Neutrophil (primary cell): ENCODE data around the gene ADRM1.
A peak's percentile ranks its signal among the peaks of the same experiment; 100 is the strongest.

Experiments used
- H3K27ac ChIP-seq: fragments of 200-600 bp; sonication (generic); 2 replicates; pipeline ENCODE4 v1.5.1; 2016; ENCODE audit warnings: mild to moderate bottlenecking, moderate library complexity
- H3K27me3 ChIP-seq: fragments of 200-600 bp; sonication (generic); 2 replicates; pipeline ENCODE4 v1.6.0; 2016; ENCODE audit warnings: mild to moderate bottlenecking
- H3K36me3 ChIP-seq: fragments of 200-600 bp; sonication (generic); 2 replicates; pipeline ENCODE4 v1.5.1; 2017
- H3K4me1 ChIP-seq, 2 experiments: fragments of 200-600 bp in 1 of 2; sonication (generic) in 1 of 2; 1 replicate in 1 of 2; 2 replicates in 1 of 2; pipeline versions ENCODE4 v1.5.1 to v1.6.1; 2013 to 2016; ENCODE audit warnings: low read depth in 1 of 2, low read length in 1 of 2, mild to moderate bottlenecking in 1 of 2, moderate library complexity in 1 of 2; ENCODE audit not compliant: control insufficient read depth in 1 of 2, insufficient read depth in 1 of 2
- H3K4me3 ChIP-seq, 2 experiments: fragments of 200-600 bp in 1 of 2; sonication (generic) in 1 of 2; 1 replicate in 1 of 2; 2 replicates in 1 of 2; pipeline ENCODE4 v1.5.1; 2013 to 2016; ENCODE audit warnings: low read depth in 1 of 2, low read length in 1 of 2, mild to moderate bottlenecking in 1 of 2, moderate library complexity in 1 of 2
- H3K9me3 ChIP-seq: fragments of 200-600 bp; sonication (generic); 2 replicates; pipeline ENCODE4 v1.5.1; 2016
- CTCF ChIP-seq: fragments of 200-600 bp; sonication (generic); IDR thresholded peaks from 2 replicates; pipeline ENCODE4 v1.5.1; 2016; ENCODE audit warnings: antibody characterized with exemption

Gene ADRM1

GRCh38 chr20:62285151-62285550 lies 17.6 kb upstream of the ADRM1 start:
- peaks cover 100% of the 10 kb centered on the region for H3K36me3 ChIP-seq
- no peaks in the 10 kb centered on the region for H3K27me3 ChIP-seq
- TF ChIP-seq CTCF = no peak
- H3K9me3 ChIP-seq = no peaks in the 10 kb centered on the region
- H3K27ac ChIP-seq = peak overlapping the region; percentile 8
- no peaks in the 10 kb centered on the region for H3K4me1 ChIP-seq
- no peak overlapping the region for H3K4me3 ChIP-seq

- Histone ChIP-seq H3K36me3 (peaks cover 100% of the 10 kb centered on the region), H3K27me3 (no peaks in the 10 kb centered on the region)
- no peak for TF ChIP-seq CTCF
Observed at GRCh38 chr20:62285722-62286121, 17.1 kb upstream of the ADRM1 start.

GRCh38 chr20:62286493-62287064 lies 16.2 kb upstream of the ADRM1 start:
- no peaks in the 10 kb centered on the region for H3K27me3 ChIP-seq
- H3K4me3 ChIP-seq = no peak overlapping the region
- peaks cover 100% of the 10 kb centered on the region for H3K36me3 ChIP-seq
- no peaks in the 10 kb centered on the region for H3K4me1 ChIP-seq
- no peaks in the 10 kb centered on the region for H3K9me3 ChIP-seq
- no peak for TF ChIP-seq CTCF
- H3K27ac ChIP-seq = no peak overlapping the region

More at GRCh38 chr20:62285722-62286121, 17.1 kb upstream of the ADRM1 start:
- Histone ChIP-seq H3K27ac (peak overlapping the region; percentile 8), H3K9me3 (no peaks in the 10 kb centered on the region), H3K4me1 (no peaks in the 10 kb centered on the region), H3K4me3 (no peak overlapping the region)

GRCh38 chr20:62287129-62287528 lies 15.7 kb upstream of the ADRM1 start:
- peaks cover 2% of the 10 kb centered on the region for H3K9me3 ChIP-seq
- peaks cover 100% of the 10 kb centered on the region for H3K36me3 ChIP-seq
- no peak for TF ChIP-seq CTCF

GRCh38 chr20:62287759-62288534 lies 14.8 kb upstream of the ADRM1 start:
- no peaks in the 10 kb centered on the region for H3K4me1 ChIP-seq
- no peak overlapping the region for H3K4me3 ChIP-seq
- TF ChIP-seq CTCF = no peak
- no peaks in the 10 kb centered on the region for H3K27me3 ChIP-seq
- H3K27ac ChIP-seq = no peak overlapping the region
- H3K9me3 ChIP-seq = peaks cover 5% of the 10 kb centered on the region
- H3K36me3 ChIP-seq = peaks cover 100% of the 10 kb centered on the region

More at GRCh38 chr20:62287129-62287528, 15.7 kb upstream of the ADRM1 start:
- no peaks in the 10 kb centered on the region for H3K27me3 ChIP-seq
- H3K4me1 ChIP-seq = no peaks in the 10 kb centered on the region
- no peak overlapping the region for H3K4me3 ChIP-seq
- H3K27ac ChIP-seq = no peak overlapping the region
